NCI-H1694 treated with DMSO at 0.1 percent for 48 hours (cell line): ENCODE data around the gene EMC7.
"Not testable (repeated sequence)": the region's sequence is repeated elsewhere in the genome, so short reads cannot be mapped to it uniquely, and the experiment has no call there.

ENCODE experiments used
- DNase-seq: peaks from one replicate; lab custom pipeline; 2025; lab: John Stamatoyannopoulos, UW

The EMC7 gene

GRCh38 chr15:34101366-34102174 is at the start of gene EMC7, which contains the start of gene PGBD4:
Gene EMC7 (minus strand): TSS chr15:34101862. CDS start chr15:34101839, 23 bp downstream.
Gene PGBD4 (plus strand): TSS chr15:34102083. CDS start chr15:34102532, 449 bp downstream.
- DNase-seq, result peak; percentile 84

- no peak for DNase-seq
Measured at GRCh38 chr15:34147371-34148140, 45.9 kb upstream of the EMC7 start.

GRCh38 chr15:34133511-34133910 is 31.8 kb upstream of the EMC7 start:
- DNase-seq, result no peak

DNA sequence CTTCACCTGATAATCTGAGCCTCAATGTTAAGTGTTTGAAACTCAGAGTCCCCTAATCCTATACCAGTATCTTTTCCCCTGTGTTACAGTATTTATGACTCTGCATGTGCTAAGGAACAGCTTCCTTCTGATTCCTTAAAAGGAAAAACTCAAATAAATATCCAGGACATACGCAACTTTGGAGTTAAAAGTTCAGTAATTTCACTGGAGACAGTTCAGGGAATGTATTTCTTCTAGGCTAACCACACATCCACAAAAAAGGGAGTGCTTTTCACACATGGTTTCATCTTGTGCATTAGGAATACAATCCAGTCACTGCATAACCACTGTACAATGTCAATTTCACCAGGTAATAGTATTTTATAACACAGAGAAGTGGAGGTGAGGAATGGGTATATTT is 31.2 kb upstream of the EMC7 start:
- no peak for DNase-seq

GRCh38 chr15:34128898-34129297 is 27.2 kb upstream of the EMC7 start:
- no peak for DNase-seq

DNA sequence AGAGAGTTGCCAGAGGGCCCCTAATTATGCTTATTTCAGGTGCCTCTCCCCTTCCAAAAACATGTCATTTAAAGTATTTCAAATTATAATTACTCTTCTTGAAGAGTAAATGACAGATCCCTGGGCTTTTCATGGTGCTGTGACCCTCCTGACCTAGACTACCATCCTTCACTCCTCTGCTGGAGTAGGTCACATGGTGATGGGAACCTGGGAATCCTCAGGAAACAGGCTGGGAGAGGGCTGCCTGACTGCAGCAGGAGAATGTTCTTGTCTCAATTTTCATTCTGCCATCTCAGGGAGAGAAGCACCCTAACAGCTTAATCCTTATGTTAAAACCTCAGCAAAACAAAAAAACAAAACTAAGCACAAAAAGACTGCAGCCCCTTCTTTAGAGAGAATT is 24.9 kb upstream of the EMC7 start:
- DNase-seq, result no peak

GRCh38 chr15:34125945-34126344 is 24.3 kb upstream of the EMC7 start:
- no peak for DNase-seq

- no peak for DNase-seq
Measured at GRCh38 chr15:34124651-34125050, 23.0 kb upstream of the EMC7 start.

- DNase-seq, result no peak
Measured at GRCh38 chr15:34122771-34123183, 21.1 kb upstream of the EMC7 start.

GRCh38 chr15:34121786-34122185 is 20.1 kb upstream of the EMC7 start:
- not testable (repeated sequence) for DNase-seq

DNA sequence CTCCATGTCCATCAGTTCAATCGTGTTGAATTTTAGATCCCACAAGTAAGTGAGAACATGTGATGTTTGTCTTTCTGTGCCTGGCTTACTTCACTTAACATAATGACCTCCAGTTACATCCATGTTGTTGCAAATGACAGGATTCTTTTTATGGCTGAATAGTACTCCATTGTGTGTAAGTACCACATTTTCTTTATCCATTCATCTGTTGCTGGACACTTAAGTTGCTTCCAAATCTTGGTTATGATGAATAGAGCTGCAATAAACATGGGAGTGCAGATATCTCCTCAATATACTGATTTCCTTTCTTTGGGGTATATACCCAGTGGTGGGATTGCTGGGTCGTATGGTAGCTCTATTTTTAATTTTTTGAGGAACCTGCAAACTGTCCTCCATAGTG is 18.8 kb upstream of the EMC7 start:
- not testable (repeated sequence) for DNase-seq

DNA sequence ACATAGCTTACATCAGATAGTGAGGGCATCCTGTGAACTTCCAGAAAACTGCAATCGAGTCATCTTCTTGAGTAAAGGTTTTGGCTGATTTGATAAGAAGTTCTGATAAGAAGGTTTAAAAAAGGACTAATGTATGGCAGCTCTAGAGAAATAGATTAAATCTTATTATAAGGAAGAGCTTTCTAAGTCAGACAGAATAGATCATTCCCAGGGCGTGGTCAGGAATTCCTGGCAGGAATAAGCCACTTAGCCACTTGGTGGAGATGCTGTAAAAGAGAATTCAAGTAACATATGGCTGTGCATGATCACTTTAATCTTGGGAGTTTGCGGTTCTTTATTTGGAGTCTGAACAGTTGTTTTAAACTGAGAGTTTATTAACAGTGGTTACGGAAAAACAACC is 17.6 kb upstream of the EMC7 start:
- no peak for DNase-seq

- peak; percentile 39 for DNase-seq
Measured at GRCh38 chr15:34116620-34117019, 15.0 kb upstream of the EMC7 start.

- no peak for DNase-seq
Measured at GRCh38 chr15:34114739-34115138, 13.1 kb upstream of the EMC7 start.

GRCh38 chr15:34114215-34114614 is 12.6 kb upstream of the EMC7 start:
- DNase-seq, result no peak

GRCh38 chr15:34111488-34111887 is 9.8 kb upstream of the EMC7 start:
- DNase-seq, result no peak

- DNase-seq, result peak; percentile 10
Measured at GRCh38 chr15:34109797-34110663, 8.4 kb upstream of the EMC7 start.

DNA sequence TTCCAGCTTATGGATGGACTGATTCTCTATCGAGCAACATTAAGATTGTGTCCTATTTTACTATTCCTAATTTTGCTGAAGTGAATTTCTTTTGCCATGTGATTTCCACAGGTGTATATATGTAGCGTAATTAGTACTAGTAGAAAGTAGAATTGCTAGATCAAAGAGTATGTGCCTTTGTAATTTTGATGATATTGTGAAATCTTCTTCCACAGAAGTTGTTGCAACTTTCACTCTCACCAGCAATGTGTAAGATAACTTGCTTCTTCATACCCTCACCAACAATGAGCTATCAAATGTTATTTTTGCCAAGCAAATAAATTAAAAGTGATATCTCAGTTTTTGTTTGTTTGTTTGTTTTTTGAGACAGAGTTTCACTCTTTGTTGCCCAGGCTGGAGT is 5.7 kb upstream of the EMC7 start:
- no peak for DNase-seq

DNA sequence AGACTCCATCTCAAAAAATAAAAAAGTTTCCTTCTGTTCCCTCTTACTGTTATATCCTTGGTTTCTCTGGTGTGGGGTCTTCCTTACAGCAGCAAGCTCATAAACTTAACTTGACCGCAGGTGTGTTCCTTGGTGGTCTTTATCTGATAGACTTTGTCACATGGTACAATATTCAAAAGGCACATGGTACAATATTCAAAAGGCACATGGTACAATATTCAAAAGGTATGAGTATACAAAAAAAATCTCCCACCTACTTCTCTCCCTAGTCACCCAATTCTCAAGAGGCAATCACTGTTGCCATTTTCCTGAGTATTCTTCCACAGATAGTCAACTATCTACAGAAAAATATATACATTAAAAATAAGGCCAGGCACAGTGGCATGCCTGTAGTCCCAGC is 4.8 kb upstream of the EMC7 start:
- no peak for DNase-seq

DNA sequence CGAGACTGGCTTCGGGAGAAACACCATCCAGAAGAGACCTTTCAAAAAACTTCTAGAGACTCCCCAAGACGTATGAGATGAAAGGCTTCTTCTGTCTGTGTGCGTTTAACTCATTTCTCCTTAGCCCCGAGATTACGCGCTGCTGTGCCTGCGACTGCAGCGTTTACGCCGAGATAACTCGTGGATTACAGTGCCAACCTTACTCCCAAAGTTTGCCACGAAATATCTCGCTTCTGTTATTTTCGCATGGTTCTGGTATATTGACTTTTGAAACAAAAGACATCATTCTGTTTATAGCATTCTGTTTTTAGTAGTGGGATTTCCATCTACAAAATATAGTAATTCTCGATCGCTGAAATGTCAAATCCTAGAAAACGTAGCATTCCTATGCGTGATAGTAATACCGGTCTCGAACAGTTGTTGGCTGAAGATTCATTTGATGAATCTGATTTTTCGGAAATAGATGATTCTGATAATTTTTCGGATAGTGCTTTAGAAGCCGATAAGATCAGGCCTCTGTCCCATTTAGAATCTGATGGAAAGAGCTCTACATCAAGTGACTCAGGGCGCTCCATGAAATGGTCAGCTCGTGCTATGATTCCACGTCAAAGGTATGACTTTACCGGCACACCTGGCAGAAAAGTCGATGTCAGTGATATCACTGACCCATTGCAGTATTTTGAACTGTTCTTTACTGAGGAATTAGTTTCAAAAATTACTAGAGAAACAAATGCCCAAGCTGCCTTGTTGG is 688 bp upstream of the EMC7 start:
- DNase-seq, result no peak

- no peak for DNase-seq
Measured at GRCh38 chr15:34099914-34100313, 1.7 kb downstream of the EMC7 start.

- DNase-seq, result no peak
Measured at GRCh38 chr15:34085746-34086145, 15.9 kb downstream of the EMC7 start.
